Lung (tissue), 12 donors: ENCODE data around the gene HEATR9. TPM values are rescaled to one million over a fixed set of nuclear protein-coding genes. Genes with fewer than 3 reads are reported as not detected.

ENCODE experiments used
- ATAC-seq: fragments of 200-7000 bp; cut with Tn5 transposase; one replicate; pipeline ENCODE4 v1.9.1; 2020; ENCODE audit warnings: moderate number of reproducible peaks; ENCODE audit not compliant: insufficient read depth, low FRiP score
- DNase-seq, 3 donors: peaks; one replicate each; pipeline ENCODE4 v3.0.0-alpha.2; 2013 to 2017
- H3K27ac ChIP-seq, 2 donors: one replicate each; pipeline ENCODE4 v1.5.1; 2013; ENCODE audit warnings: mild to moderate bottlenecking in 2 of 2, moderate library complexity in 2 of 2, control low read depth in 1 of 2, inconsistent platforms in 1 of 2, low read depth in 1 of 2, low read length in 1 of 2
- H3K27me3 ChIP-seq, 3 donors: one replicate each; pipeline ENCODE4 v1.5.1; 2013; ENCODE audit warnings: low read length in 2 of 3; ENCODE audit not compliant: control insufficient read depth in 3 of 3, insufficient read depth in 3 of 3
- H3K36me3 ChIP-seq, 4 donors: one replicate each; pipeline ENCODE4 v1.5.1; 2013; ENCODE audit warnings: low read length in 4 of 4, mild to moderate bottlenecking in 1 of 4, moderate library complexity in 1 of 4; ENCODE audit not compliant: control insufficient read depth in 4 of 4, insufficient read depth in 4 of 4
- H3K4me1 ChIP-seq, 5 donors: one replicate each; pipeline ENCODE4 v1.5.1; 2013; ENCODE audit warnings: low read length in 5 of 5, mild to moderate bottlenecking in 2 of 5, moderate library complexity in 1 of 5; ENCODE audit not compliant: control insufficient read depth in 5 of 5, insufficient read depth in 5 of 5
- H3K4me3 ChIP-seq: one replicate; pipeline ENCODE4 v1.5.1; 2013; ENCODE audit warnings: mild to moderate bottlenecking, control low read depth, moderate library complexity
- H3K9ac ChIP-seq, 2 donors: one replicate each; pipeline ENCODE4 v1.5.1; 2013; ENCODE audit warnings: low read length in 2 of 2, control low read depth in 1 of 2; ENCODE audit not compliant: insufficient read depth in 1 of 2
- H3K9me3 ChIP-seq, 4 donors: one replicate each; pipeline ENCODE4 v1.5.1; 2013; ENCODE audit warnings: low read length in 3 of 4, mild to moderate bottlenecking in 1 of 4, moderate library complexity in 1 of 4; ENCODE audit not compliant: control insufficient read depth in 4 of 4, insufficient read depth in 3 of 4
- WGBS, 2 donors: extraction: QIAGEN DNeasy Blood & Tissue Kit; methylation state at CpG; one replicate each; pipeline ENCODE4 v1.1.7; 2013; 5-methylcytosine and 5-hydroxymethylcytosine counted together
- polyA plus RNA-seq, 2 donors: library from polyadenylated mRNA; stranded (reverse); fragments of 200-250 nt; gene quantifications; one replicate each; pipeline ENCODE4 v1.2.1, GENCODE V29; 2013
- total RNA-seq, 2 donors: library from RNA; depleted of rRNA in 1 of 2; stranded (reverse); fragments of >200 nt in 1 of 2; gene quantifications; one replicate each; pipeline ENCODE4 v1.2.1, GENCODE V29; 2014 to 2021
- TF ChIP-seq, protein P1 (sequence below): IDR thresholded peaks from 2 replicates; pipeline ENCODE4 v1.5.1; 2012; ENCODE audit warnings: mild to moderate bottlenecking; ENCODE audit errors: control extremely low read depth, extremely low read depth
- donor health status: control.
- donor health status: control.
- donor health status: Bipolar disorder and iron deficiency.
- donor health status: healthy.
- donor health status: DM: yes; HTN: yes; CAD: no.

HEATR9 gene
- total and polyA plus RNA-seq, 4 donors = 0.05 to 0.17 TPM; not detected in 2

DNA sequence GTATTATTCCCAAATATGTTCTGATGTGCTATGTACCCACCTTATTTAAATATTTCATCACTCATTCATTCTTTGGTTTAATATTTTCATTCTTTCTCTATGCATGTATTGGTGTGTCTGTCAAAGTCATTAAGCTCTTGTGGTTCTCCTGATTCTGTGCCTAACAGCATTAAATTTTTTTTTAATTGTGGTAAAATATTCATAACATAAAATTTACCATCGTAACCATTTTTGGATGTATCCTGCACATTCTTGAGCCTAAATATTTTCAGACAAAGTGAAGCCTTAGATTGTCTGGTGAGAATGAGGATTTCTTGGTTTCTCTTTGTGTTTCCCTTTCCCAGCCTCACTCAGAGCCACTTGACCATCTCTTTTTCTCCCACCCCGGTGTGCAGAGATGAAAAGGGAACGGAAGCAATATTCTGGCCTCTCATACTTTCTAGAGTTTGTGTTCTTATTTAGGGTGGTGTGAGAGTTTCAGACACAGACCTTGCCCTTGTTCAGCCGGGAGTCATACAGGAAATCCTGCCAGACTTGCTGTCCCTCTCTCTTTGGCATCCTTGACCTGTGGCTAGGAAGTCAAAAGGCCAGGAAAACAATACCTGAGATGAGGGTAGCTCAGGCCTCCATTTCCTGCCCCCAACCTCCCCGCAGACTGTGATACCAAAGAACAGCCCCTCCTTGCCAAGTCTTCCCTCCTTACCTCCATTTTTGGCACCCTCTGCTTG, 6.5 kb upstream of the HEATR9 start:
- H3K9me3 ChIP-seq = no peaks in the 10 kb centered on the region
- no peak for ATAC-seq
- H3K27ac ChIP-seq = peak overlapping the region in 1 of 2 donors; percentile 24
- WGBS, 2 donors = 32 to 38% methylated on average over 5 of the region's 5 CpGs
- no peak overlapping the region for H3K9ac ChIP-seq
- peaks cover 0 to 3% (median 0%) of the 10 kb centered on the region in 5 donors for H3K4me1 ChIP-seq
- H3K4me3 ChIP-seq = no peak overlapping the region
- H3K27me3 ChIP-seq = no peaks in the 10 kb centered on the region
- H3K36me3 ChIP-seq = no peaks in the 10 kb centered on the region
- TF ChIP-seq, protein P1, sequence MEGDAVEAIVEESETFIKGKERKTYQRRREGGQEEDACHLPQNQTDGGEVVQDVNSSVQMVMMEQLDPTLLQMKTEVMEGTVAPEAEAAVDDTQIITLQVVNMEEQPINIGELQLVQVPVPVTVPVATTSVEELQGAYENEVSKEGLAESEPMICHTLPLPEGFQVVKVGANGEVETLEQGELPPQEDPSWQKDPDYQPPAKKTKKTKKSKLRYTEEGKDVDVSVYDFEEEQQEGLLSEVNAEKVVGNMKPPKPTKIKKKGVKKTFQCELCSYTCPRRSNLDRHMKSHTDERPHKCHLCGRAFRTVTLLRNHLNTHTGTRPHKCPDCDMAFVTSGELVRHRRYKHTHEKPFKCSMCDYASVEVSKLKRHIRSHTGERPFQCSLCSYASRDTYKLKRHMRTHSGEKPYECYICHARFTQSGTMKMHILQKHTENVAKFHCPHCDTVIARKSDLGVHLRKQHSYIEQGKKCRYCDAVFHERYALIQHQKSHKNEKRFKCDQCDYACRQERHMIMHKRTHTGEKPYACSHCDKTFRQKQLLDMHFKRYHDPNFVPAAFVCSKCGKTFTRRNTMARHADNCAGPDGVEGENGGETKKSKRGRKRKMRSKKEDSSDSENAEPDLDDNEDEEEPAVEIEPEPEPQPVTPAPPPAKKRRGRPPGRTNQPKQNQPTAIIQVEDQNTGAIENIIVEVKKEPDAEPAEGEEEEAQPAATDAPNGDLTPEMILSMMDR = no peak
- no peak for DNase-seq

DNA sequence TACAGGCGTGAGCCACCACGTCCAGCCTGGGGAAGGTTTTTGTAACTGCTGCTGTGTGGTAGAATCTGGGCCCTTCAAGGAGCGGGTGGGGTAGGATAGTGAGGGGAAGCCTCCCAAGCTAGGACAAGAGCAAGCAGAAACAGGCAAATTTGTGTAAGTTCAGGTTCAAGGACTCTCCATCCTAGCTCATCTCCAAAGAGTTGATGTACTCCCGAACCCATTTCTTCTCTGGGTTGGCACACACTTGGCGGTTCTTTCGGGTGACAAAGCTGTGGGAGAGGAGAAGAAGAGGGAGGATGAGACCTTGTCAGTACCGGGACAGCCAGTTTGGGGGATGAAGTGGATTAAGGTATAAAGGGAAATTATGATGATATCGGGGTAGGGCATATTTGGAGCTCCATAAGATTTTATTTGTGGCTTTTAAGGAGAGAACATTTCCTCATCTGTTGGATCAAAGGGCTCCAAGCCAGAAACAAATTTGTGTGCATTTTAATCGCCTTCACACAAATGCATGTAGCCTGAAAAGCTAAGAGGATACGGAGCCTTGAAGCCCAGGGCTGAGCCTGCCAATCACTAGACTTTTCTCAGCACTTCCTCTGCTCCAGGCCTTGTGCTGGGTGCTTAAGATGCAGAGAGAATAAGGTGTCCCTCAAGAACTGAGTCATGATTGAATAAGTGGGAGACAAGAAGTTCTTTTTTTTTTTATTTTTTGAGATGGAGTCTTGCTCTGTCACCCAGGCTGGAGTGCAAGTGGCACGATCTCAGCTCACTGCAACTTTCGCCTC, 3.7 kb upstream of the HEATR9 start:
- TF ChIP-seq, protein P1 = no peak
- Histone ChIP-seq H3K4me3 (no peak overlapping the region), H3K27ac (no peak overlapping the region), H3K9ac (no peak overlapping the region), H3K27me3 (no peaks in the 10 kb centered on the region), H3K36me3 (no peaks in the 10 kb centered on the region), H3K4me1 (peaks cover 0 to 3% (median 0%) of the 10 kb centered on the region in 5 donors), H3K9me3 (no peaks in the 10 kb centered on the region)
- 95 to 96% methylated on average over 12 of the region's 12 CpGs for WGBS, 2 donors
- no peak for DNase-seq
- ATAC-seq = no peak

DNA sequence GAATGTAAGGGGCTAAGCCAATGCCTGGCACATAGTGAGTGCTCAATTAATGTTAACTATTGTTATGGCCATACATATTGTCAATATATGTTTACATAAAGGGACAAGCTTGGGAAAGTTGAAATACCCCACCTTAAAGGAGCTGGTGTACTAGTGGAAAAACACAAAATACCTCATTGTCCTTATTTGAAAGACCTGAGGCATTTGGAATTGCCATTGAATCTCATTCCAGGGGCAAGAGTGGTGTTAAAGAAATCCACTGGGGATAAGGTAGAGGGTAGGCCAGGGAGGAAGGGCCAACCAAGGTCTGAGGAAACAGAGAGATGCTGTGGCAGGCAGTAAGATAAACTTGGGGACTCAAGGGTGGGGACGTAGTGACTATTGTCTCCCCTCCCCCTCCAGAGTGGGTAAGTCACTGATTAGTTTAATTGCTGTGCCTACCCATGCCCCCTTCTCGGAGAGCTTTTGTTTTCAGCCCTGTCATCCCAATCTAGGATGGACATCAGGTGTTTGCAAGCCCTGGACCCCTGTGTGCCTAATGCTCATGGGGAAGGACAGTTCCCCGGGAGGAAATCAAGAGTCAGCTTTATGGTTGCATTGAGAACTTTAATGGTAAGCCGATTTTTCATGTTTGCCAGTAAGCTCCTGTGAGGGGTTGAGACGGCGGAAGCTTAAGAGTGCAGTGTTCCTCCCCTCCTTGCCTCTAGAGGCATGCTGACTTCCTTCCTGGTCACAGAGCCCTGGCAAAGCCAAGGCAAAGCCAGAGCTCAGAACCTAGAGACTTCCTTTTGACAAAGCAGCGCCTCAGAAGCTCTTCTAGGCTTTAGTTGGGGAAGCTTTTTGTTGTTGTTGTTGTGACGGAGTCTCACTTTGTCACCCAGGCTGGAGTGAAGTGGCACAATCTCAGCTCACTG, 2.5 kb upstream of the HEATR9 start:
- ATAC-seq = no peak
- Histone ChIP-seq H3K36me3 (no peaks in the 10 kb centered on the region), H3K9me3 (no peaks in the 10 kb centered on the region), H3K27me3 (no peaks in the 10 kb centered on the region), H3K9ac (no peak overlapping the region), H3K4me1 (peaks cover 0 to 3% (median 0%) of the 10 kb centered on the region in 5 donors), H3K27ac (no peak overlapping the region), H3K4me3 (no peak overlapping the region)
- 45 to 47% methylated on average over 8 of the region's 8 CpGs for WGBS, 2 donors
- no peak for DNase-seq
- TF ChIP-seq, protein P1 = no peak
